H1 (cell line): ENCODE measurements around the gene GIGYF2. TPM values are rescaled to one million over a fixed set of nuclear protein-coding genes. Genes with fewer than 3 reads are reported as not detected.

Experiments
- BCL11A ChIP-seq, 2 experiments: IDR thresholded peaks; one replicate each; pipeline ENCODE4 v1.6.1; 2011; ENCODE audit warnings: low read depth in 2 of 2, low read length in 2 of 2, mild to moderate bottlenecking in 2 of 2
- BRCA1 ChIP-seq: IDR thresholded peaks from 2 replicates; pipeline ENCODE4 v1.6.1; 2012; ENCODE audit warnings: low read depth, low read length, improper control_type of control experiment
- JUND ChIP-seq: IDR thresholded peaks from 2 replicates; pipeline ENCODE4 v1.6.1; 2011; ENCODE audit warnings: mild to moderate bottlenecking, improper control_type of control experiment, low read length
- NRF1 ChIP-seq: IDR thresholded peaks from 2 replicates; pipeline ENCODE4 v1.6.1; 2011; ENCODE audit warnings: mild to moderate bottlenecking, low read depth, low read length, improper control_type of control experiment
- TBP ChIP-seq: IDR thresholded peaks from 2 replicates; pipeline ENCODE4 v1.6.1; 2011; ENCODE audit warnings: low read depth, low read length, improper control_type of control experiment
- polyA plus RNA-seq, 7 experiments: library from polyadenylated mRNA; depleted of rRNA in 3 of 7; stranded (reverse) in 5 of 7; unstranded in 2 of 7; fragments of >200 nt in 5 of 7; fragments of 200-250 nt in 2 of 7; gene quantifications; 1 replicate in 5 of 7; 2 replicates in 1 of 7; 4 replicates in 1 of 7; pipeline versions ENCODE4 v1.2.1 to v1.2.3, GENCODE V29; 2011 to 2013; ENCODE audit warnings: missing spikeins in 2 of 7, mixed read lengths in 2 of 7
- total RNA-seq: library from RNA; stranded (reverse); fragmentation: NEBNext Ultra II Directional; extraction: Animal tissue kit (Norgen Biotek cat#: 25700); gene quantifications from 2 replicates; pipeline ENCODE4 v1.2.1, GENCODE V29; 2021

Gene GIGYF2
- total and polyA plus RNA-seq, 2 of the 8 experiments (the other 6 are each of a cell fraction or from before 2014, with no cell fraction given) = 22.3 to 62.0 TPM

DNA sequence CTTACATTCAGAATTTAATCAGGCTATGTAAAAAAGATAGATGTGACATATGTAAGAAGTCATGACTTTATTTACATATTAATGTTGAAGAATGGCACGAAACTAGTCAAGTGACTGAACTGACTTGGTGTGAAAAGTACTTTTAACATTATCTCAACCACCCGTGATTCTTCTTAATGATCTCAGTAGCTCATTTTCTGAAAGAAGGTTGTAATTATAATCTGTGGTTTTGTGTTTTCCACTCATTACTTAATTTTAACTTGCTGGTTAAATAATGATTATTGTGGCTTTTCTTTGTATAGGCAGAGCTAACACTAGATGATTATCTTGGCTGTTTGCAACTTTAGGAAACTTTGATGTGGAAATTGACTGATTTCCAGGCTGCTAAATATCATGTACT is 60.8 kb downstream of the GIGYF2 start (continued):
- no peak for TF ChIP-seq JUND
- TF ChIP-seq BRCA1 = no peak
- no peak for TF ChIP-seq TBP
- no peak for TF ChIP-seq BCL11A (IDR thresholded peaks at IDR 0.05; ENCODE audit: low read depth in 2 of 2, low read length in 2 of 2)
- no peak for TF ChIP-seq NRF1
